ENCODE results near the gene SLC17A9.

SLC17A9 gene

DNA sequence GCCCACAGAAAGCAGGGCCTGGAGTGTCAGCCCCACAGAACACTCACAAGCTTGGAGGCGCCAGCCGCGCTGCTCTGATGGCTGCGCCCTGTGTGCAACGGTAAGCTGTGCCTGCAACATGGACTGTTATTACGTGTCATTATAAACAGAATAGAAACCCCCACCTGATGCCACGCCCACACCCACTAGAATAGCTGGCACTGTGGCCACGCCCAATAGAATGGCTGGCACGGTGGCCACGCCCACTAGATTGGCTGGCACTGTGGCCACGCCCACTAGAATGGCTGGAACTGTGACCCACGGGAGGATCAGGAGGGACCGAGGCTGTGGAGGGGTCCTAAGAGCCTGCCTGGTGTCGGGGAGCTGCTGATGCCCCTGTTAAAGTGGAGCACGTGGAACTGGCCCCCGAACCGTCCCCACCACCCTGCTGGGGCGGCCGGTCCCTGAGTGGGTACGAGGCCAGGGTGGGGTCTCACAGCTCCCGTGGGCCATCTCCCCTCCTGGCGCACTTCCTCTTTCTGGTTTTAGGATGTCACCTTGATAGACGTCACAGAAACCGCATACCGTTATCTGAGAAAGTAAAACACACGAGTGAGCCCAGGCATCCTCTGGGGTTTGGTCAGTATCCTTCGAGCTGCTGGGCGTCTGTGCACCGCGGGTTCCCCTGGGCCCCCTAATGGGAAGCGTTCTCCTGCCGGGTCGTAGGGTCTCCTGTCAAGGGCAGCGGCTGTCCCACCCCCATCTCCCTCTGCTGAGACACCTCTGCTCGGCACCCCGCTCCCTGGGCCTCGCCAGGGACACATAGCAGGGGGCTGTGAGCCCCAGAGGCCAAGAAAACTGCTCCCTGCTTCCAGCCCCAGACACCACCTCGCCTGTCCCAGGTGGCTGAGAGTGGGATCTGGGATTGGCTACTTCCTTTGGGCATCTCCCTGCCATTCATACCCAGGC, 25.4 kb downstream of the SLC17A9 start:
- TF ChIP-seq GATA1 (IDR thresholded peaks at IDR 0.05; ENCODE audit: low read depth, low read length), result no peak
- no peak for TF ChIP-seq POLR2A (IDR thresholded peaks at IDR 0.05; ENCODE audit: low read length)
- no peak for DNase-seq

DNA sequence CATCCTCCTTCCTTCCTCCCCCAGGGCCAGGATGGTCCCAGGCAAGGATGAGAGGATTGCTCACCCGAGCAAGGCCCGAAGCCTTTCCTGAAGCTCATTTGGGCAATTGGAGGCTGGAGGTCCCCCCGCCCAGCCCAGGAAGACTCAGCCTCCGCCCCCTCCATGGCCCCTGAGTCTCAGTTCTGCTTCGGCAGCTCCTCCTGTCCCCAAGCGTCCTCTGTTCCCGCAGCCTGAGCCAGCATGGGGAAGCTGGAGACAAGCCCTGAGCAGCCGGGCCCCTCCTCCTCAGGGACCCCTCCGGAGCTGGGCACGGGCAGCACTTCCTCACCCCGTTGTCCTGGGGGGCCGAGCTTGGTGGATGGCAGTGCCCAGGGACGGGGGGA, 26.0 kb downstream of the SLC17A9 start:
- TF ChIP-seq POLR2A (IDR thresholded peaks at IDR 0.05; ENCODE audit: low read length), result no peak
- no peak for DNase-seq

DNA sequence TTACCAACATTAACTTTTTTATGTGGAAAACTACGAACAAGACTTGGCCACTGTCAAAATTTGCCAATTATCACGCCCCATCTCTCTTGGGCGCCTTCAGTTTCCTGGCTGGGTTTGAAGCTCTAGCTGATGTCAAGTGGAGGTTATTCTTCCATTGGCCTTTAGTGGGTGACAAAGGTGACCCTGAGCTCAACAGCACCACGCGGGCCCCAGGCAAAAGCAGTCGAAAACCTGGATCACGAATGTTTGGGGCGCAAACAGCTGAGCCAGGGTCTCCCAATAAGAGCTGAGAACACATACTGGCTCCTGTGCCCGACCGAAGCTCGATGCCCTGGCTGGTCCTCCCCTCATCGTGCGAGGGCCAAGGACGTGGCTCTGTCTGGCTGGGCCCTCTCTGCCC, 26.8 kb downstream of the SLC17A9 start:
- no peak for DNase-seq
- TF ChIP-seq GATA1 (IDR thresholded peaks at IDR 0.05; ENCODE audit: low read depth, low read length) (no peak), POLR2A (IDR thresholded peaks at IDR 0.05; ENCODE audit: low read length) (no peak)

DNA sequence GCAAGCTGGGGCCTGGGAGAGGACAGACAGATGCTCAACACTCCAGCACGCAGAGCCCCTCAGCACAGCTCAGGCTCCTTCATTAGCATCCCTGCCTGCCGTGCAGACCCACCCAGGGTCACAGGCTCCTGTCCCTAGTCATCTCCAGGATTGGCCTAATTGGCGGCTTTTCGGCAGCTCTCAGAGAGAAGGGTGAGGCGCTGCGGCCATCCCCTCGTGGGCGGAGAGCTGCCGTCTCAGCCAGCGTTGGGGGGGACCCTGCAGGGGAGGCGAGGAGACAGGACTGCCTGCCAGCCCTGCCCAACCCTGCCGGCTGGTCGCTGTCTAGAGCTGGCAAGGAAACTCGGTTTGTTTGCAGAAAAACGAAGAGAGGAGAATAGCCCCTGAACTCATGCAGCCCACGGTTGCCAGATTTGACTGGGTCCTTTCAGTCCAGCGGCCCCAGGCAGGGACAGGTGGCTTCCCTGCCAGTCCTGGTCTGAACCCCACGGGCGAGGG, 27.4 kb downstream of the SLC17A9 start:
- no peak for DNase-seq
- TF ChIP-seq GATA1 (IDR thresholded peaks at IDR 0.05; ENCODE audit: low read depth, low read length) (no peak), POLR2A (IDR thresholded peaks at IDR 0.05; ENCODE audit: low read length) (no peak)

DNA sequence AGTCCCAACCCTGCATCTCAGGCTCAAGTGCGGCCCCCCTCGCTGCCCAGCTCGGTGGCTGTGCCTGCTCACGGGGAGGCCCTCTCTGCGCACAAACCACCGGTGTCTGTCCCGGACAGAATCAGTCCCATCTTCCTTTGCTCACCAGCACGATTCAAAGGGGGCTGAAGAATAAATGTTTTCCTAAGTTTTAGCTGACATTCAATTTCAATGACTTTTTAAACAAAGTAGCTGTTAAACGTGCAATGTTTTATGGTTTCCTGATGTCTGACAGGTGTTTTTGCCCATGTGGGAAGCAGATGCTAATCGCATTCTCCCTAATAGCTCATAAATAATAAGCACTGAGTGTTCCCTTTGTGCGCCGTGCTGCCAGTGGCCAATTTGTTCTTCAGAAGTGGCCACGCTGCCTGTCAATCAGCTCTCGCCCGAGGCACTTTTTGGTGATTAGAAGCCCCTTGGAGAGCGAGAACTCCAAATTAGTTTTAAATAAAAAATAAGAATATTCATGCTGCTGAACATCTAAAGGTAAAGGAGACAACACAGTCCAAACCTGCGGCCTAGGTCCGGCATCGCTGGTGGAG, 28.0 kb downstream of the SLC17A9 start:
- DNase-seq, result no peak
- TF ChIP-seq POLR2A (IDR thresholded peaks at IDR 0.05; ENCODE audit: low read length), result no peak
- no peak for TF ChIP-seq GATA1 (IDR thresholded peaks at IDR 0.05; ENCODE audit: low read depth, low read length)

DNA sequence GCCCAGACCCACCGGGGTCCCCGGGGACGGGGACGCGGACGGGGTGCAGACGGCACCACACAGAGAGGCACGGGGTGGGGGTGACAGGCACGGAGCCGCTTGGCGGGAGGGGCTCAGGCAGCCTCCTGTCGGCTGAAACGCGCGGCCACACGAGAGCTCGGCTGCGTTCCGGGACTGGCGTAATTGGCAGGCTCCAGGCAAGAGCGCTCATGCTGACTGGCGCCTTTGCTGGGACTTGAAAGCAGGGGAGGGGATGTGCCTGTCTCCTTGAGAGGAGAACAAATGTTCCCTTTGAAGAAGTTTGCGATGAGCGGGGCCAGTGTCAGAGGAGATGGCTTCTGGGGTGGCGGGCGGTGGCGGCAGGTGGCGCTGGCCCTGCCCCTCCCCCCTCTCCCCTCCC, 28.5 kb downstream of the SLC17A9 start:
- TF ChIP-seq GATA1 (IDR thresholded peaks at IDR 0.05; ENCODE audit: low read depth, low read length) (no peak), POLR2A (IDR thresholded peaks at IDR 0.05; ENCODE audit: low read length) (no peak)
- no peak for DNase-seq

DNA sequence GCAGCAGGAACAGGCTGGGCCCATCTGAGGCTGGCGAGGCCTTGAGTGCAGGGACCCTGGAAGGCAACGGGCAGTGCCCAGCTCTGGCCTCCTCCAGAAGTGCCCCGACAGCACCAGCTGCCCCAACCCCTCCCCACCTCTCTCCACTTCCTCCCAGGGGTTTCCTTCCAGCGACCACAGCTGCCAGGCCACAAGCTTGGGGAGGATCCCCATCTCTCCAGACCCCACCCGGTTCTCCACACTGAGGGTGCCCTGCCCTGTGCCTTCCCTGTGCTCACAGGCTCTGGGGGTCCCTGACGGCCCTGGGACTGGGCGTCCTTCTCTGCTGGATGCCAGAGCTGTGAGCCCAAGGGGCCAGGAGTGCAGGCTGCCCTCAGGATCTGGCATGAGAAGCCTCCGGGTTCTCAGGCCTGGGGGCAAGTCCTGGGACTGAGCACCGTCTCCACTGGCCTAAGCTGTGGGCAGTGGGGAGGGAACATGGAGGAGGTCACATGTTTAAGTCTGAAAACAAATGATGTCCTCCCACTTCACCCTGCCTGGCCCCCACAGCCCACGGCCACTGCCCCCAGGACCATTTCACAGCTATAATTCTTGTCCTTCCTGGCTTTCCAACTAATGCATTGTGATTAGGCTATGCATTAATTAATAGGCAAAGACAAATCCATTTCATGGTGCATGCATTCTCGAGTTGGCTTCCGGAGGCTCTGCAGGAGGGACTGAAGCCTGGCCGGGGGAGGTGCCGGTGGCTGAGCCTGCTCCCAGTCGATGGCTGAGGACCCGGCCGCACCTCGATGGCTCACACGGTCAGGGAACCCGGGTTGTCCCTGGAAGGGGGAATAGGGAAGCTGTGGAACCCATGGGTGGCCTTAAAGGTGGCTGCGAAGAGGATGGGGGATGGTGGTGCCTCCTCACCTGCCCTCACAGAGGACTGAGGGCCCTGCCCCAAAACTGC, 29.9 kb downstream of the SLC17A9 start:
- TF ChIP-seq POLR2A (IDR thresholded peaks at IDR 0.05; ENCODE audit: low read length) (no peak), GATA1 (IDR thresholded peaks at IDR 0.05; ENCODE audit: low read depth, low read length) (no peak)

DNA sequence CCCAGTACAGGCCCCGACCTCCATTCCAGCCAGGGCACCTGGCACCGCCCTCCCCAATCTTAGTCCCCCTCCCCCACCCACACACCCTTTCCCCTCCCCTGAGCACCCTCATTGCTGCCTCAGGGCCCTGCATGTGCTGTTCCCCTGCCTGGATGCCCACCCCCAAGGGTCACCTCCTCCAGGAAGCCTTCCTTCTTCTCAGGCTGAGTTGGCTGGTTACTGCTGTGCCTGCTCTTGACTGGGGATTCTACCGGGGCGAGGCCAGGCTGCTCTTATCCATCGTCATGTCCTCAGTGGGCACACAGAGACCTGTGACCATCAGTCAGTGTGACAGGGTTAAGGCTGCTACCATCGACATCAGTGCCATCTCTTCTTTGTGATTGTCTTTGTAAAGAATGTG, 30.7 kb downstream of the SLC17A9 start:
- no peak for DNase-seq
- no peak for TF ChIP-seq GATA1 (IDR thresholded peaks at IDR 0.05; ENCODE audit: low read depth, low read length)
- TF ChIP-seq POLR2A (IDR thresholded peaks at IDR 0.05; ENCODE audit: low read length), result no peak

More for the DNA sequence above, 29.9 kb downstream of the SLC17A9 start:
- DNase-seq, result no peak

DNA sequence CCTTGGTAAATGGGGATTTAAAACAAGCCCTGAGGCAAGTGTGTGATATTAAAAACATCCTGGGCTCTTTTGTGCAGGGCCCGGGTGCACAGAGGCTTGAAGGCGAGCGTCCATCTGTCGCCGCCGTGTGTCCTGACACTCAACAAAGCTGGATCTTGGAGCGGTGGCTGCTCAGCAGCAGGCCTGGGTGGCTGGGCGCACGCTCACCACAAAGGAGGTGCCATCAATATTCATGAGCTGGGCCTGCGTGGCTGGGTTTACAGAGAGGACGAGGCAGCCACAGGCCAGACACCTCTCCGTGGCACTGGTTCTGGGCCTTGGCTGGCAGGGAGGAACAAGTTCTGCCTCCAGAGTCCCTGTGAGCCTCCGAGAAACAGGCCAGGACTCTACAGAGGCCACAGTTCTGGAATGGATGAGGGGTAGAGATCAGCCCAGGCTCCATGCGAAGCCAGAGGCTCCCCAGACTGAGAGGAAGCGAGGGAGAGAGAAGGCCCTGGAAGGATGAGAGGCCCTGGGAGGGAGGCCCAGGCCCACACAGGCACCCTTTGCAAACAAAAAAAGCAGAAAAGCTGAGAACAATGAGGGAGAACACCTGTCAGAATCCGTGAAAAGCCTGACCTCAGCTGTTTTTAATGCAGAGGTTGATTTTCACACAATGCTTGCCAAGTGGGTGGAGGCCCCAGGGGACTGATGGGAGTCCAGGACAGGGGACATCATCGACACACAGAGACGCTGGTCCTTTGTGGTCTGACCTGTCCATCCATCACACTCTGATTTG, 32.3 kb downstream of the SLC17A9 start:
- DNase-seq, result no peak
- TF ChIP-seq GATA1 (IDR thresholded peaks at IDR 0.05; ENCODE audit: low read depth, low read length), result no peak
- no peak for TF ChIP-seq POLR2A (IDR thresholded peaks at IDR 0.05; ENCODE audit: low read length)

DNA sequence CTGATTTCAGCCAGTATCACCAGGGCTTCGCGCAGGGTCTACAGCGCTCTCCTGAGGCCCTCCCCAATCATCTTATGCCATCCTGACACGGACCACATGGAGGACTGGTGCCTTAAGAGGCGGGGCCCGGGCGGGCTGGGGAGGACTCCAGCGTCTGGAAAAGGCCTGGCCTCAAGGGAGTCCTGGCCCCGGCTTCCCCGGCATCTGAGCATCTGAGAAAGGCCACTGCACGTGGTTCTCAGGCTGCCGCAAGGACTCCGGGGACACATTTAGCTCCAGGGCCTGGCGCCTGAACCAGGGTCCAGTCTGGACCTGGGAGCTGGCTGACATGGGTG, 32.9 kb downstream of the SLC17A9 start:
- TF ChIP-seq POLR2A (IDR thresholded peaks at IDR 0.05; ENCODE audit: low read length) (no peak), GATA1 (IDR thresholded peaks at IDR 0.05; ENCODE audit: low read depth, low read length) (no peak)
- no peak for DNase-seq

DNA sequence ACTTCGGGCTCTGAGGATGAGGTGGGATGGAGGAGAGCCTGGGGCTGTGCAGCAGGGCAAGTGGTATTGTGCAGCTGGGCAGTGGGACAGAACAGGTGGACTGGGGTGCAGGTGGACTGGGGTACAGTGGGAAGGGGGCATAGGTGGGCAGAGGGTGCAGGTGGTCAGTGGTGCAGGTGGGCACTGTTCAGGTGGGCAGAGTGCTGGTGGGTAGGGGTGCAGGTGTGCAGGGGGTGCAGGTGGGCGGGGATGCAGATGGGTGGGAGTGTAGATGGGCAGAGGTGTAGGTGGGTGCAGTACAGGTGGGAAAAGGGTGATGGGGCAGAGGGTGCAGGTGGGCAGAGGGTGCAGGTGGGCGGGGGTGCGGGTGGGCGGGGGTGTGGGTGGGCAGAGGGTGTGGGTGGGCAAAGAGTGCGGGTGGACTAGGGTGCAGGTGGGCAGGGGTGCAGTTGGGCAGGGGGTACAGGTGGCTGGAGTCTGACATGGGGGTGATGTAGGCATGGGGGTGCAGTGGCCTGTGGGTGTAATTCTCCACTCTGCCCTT, 33.8 kb downstream of the SLC17A9 start:
- TF ChIP-seq POLR2A (IDR thresholded peaks at IDR 0.05; ENCODE audit: low read length) (no peak), GATA1 (IDR thresholded peaks at IDR 0.05; ENCODE audit: low read depth, low read length) (no peak)
- DNase-seq, result no peak

DNA sequence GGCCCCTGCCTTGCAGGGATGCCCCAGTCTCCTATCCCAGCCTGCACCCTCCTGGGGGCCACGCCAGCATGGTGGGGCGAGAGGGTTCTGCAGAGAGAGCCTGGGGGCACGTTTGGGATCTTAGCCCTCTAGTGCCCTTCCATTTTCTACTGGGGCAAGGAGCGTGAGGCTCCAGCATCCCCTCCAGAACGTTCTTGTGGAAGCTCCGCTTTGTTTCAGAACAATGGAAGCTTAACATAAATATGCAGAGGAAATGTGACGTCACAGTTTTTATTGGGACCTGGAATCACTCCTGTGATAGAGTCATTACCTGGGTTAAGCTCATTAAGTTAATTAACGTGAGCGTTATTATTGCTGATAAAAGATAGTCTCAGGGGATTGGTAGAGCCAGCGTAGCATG, 34.6 kb downstream of the SLC17A9 start:
- no peak for TF ChIP-seq POLR2A (IDR thresholded peaks at IDR 0.05; ENCODE audit: low read length)
- no peak for TF ChIP-seq GATA1 (IDR thresholded peaks at IDR 0.05; ENCODE audit: low read depth, low read length)

DNA sequence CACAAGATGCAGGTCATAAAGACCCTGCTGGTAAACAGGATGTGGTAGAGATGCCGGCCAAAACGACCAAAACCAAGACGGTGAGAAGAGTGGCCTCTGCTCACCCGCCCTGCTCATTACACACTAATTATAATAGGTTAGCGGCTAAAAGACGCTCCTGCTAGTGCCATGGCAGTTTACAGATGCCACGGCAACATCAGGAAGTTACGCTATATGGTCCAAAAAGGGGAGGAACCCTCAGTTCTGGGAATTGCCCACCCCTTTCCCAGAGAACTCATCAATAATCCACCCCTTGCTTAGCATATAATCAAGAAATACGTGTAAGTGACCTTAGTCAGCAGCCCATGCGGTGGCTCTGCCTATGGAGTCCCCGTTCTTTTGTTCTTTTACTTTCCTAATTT, 36.7 kb downstream of the SLC17A9 start:
- TF ChIP-seq POLR2A (IDR thresholded peaks at IDR 0.05; ENCODE audit: low read length) (no peak), GATA1 (IDR thresholded peaks at IDR 0.05; ENCODE audit: low read depth, low read length) (no peak)
- no peak for DNase-seq

More for the DNA sequence above, 34.6 kb downstream of the SLC17A9 start:
- no peak for DNase-seq
